CD8-positive, alpha-beta memory T cell (primary cell): ENCODE measurements around the gene MAP2K6. TPM values are rescaled to one million over a fixed set of nuclear protein-coding genes. Genes with fewer than 3 reads are reported as not detected.

Source experiments
- CTCF ChIA-PET: fragments of 350-600 bp; sonication (Branson Sonifier 250); formaldehyde crosslinking; loops from one replicate; lab custom pipeline; 2021; ENCODE audit warnings: antibody characterized with exemption; lab: Charles Lee
- POLR2A ChIA-PET: fragments of 350-600 bp; sonication (Branson Sonifier 250); formaldehyde crosslinking; loops from one replicate; lab custom pipeline; 2021; ENCODE audit warnings: antibody characterized with exemption; lab: Charles Lee
- DNase-seq, 5 donors: peaks; one replicate each; pipeline versions ENCODE4 v3.0.0 to v3.0.0-alpha.2; 2020 to 2022; ENCODE audit warnings: mixed read lengths in 1 of 5
- H3K27ac ChIP-seq: one replicate; pipeline ENCODE4 v1.7.0; 2013; ENCODE audit warnings: low read depth, mild to moderate bottlenecking, low read length, moderate library complexity
- H3K27me3 ChIP-seq: 2 replicates; pipeline ENCODE4 v1.7.0; 2013; ENCODE audit warnings: low read length, mild to moderate bottlenecking; ENCODE audit not compliant: insufficient read depth, poor library complexity, severe bottlenecking
- H3K36me3 ChIP-seq: 2 replicates; pipeline ENCODE4 v1.7.0; 2013; ENCODE audit warnings: mild to moderate bottlenecking, low read length, moderate library complexity; ENCODE audit not compliant: insufficient read depth
- H3K4me1 ChIP-seq: 2 replicates; pipeline ENCODE4 v1.7.0; 2013; ENCODE audit warnings: mild to moderate bottlenecking, low read length, moderate library complexity; ENCODE audit not compliant: insufficient read depth
- H3K4me3 ChIP-seq: 2 replicates; pipeline ENCODE4 v1.7.0; 2013; ENCODE audit warnings: mild to moderate bottlenecking, low read length
- H3K9me3 ChIP-seq: 2 replicates; pipeline ENCODE4 v1.7.0; 2013; ENCODE audit warnings: mild to moderate bottlenecking, low read length
- H3K27ac Mint-ChIP-seq, 8 donors: one replicate each; pipeline ENCODE4 v1.8.0; 2020 to 2021; ENCODE audit warnings: mixed read lengths in 8 of 8, mild to moderate bottlenecking in 6 of 8, inconsistent platforms in 3 of 8, moderate library complexity in 3 of 8
- H3K27me3 Mint-ChIP-seq, 2 donors: one replicate each; pipeline ENCODE4 v1.8.0; 2020 to 2021; ENCODE audit warnings: mixed read lengths in 2 of 2, mild to moderate bottlenecking in 1 of 2, moderate library complexity in 1 of 2
- H3K36me3 Mint-ChIP-seq, 3 donors: one replicate each; pipeline ENCODE4 v1.8.0; 2020 to 2021; ENCODE audit warnings: mixed read lengths in 3 of 3, inconsistent platforms in 1 of 3, mild to moderate bottlenecking in 1 of 3
- H3K4me1 Mint-ChIP-seq, 3 donors: one replicate each; pipeline ENCODE4 v1.8.0; 2020 to 2021; ENCODE audit warnings: mixed read lengths in 3 of 3, inconsistent platforms in 1 of 3, mild to moderate bottlenecking in 1 of 3
- H3K4me3 Mint-ChIP-seq, 7 donors: one replicate each; pipeline ENCODE4 v1.8.0; 2020 to 2021; ENCODE audit warnings: mixed read lengths in 7 of 7, mild to moderate bottlenecking in 6 of 7, moderate library complexity in 4 of 7, inconsistent platforms in 2 of 7
- H3K9me3 Mint-ChIP-seq, 5 donors: one replicate each; pipeline ENCODE4 v1.8.0; 2020 to 2022; ENCODE audit warnings: mixed read lengths in 5 of 5, mild to moderate bottlenecking in 3 of 5, moderate library complexity in 2 of 5, inconsistent platforms in 1 of 5
- polyA plus RNA-seq: library from polyadenylated mRNA; unstranded; fragments of 300-500 nt; fragmentation: Illumina TruSeq; gene quantifications from one replicate; pipeline ENCODE4 v1.2.3, GENCODE V29; 2021
- total RNA-seq, 2 experiments: library from RNA; stranded (reverse); gene quantifications; one replicate each; pipeline ENCODE4 v1.2.3, GENCODE V29; 2021

MAP2K6 gene
- total and polyA plus RNA-seq, 3 experiments from 2014 or later = 1.9 to 18.7 (median 2.5) TPM

- POLR2A ChIA-PET = no interaction called here
- H3K4me1 ChIP-seq = no peaks in the 10 kb centered on the region
- no peaks in the 10 kb centered on the region for H3K9me3 ChIP-seq
- peaks cover under 1 to 8% (median 5%) of the 10 kb centered on the region in 3 donors for H3K36me3 Mint-ChIP-seq
- H3K27ac ChIP-seq = no peak overlapping the region
- no peaks in the 10 kb centered on the region for H3K36me3 ChIP-seq
- no peaks in the 10 kb centered on the region for H3K9me3 Mint-ChIP-seq
- DNase-seq = no peak
- H3K4me1 Mint-ChIP-seq = peaks cover 16 to 35% (median 30%) of the 10 kb centered on the region in 3 donors
- CTCF ChIA-PET = interaction anchor here (1.6 kb wide), 1 partner anchor 67 kb away, joined by 5 read pairs; no protein-coding TSS in a partner anchor
- H3K27ac Mint-ChIP-seq = no peak overlapping the region
- no peaks in the 10 kb centered on the region for H3K27me3 ChIP-seq
- H3K27me3 Mint-ChIP-seq = no peaks in the 10 kb centered on the region
- H3K4me3 Mint-ChIP-seq = no peak overlapping the region
- no peak overlapping the region for H3K4me3 ChIP-seq
Observed at GRCh38 chr17:69461951-69462369, 47.5 kb downstream of the MAP2K6 start.

- no peak for DNase-seq
- H3K4me1 ChIP-seq = no peaks in the 10 kb centered on the region
- H3K27me3 ChIP-seq = no peaks in the 10 kb centered on the region
- Mint-ChIP-seq H3K4me1 (peaks cover 14 to 31% (median 28%) of the 10 kb centered on the region in 3 donors), H3K4me3 (no peak overlapping the region), H3K27ac (peak overlapping the region in 1 of 8 donors; percentile 9), H3K9me3 (no peaks in the 10 kb centered on the region), H3K36me3 (peaks cover 0 to 5% (median 5%) of the 10 kb centered on the region in 3 donors), H3K27me3 (no peaks in the 10 kb centered on the region)
- H3K27ac ChIP-seq = no peak overlapping the region
- H3K9me3 ChIP-seq = no peaks in the 10 kb centered on the region
- ChIA-PET POLR2A (no interaction called here), CTCF (no interaction called here)
- H3K4me3 ChIP-seq = no peak overlapping the region
- H3K36me3 ChIP-seq = no peaks in the 10 kb centered on the region
Observed at GRCh38 chr17:69462882-69463281, 48.4 kb downstream of the MAP2K6 start.

GRCh38 chr17:69466451-69466850 is 52.0 kb downstream of the MAP2K6 start:
- Histone ChIP-seq H3K4me1 (no peaks in the 10 kb centered on the region), H3K36me3 (no peaks in the 10 kb centered on the region), H3K9me3 (no peaks in the 10 kb centered on the region), H3K4me3 (no peak overlapping the region), H3K27ac (no peak overlapping the region), H3K27me3 (no peaks in the 10 kb centered on the region)
- ChIA-PET POLR2A (no interaction called here), CTCF (no interaction called here)
- peaks cover 13 to 34% (median 31%) of the 10 kb centered on the region in 3 donors for H3K4me1 Mint-ChIP-seq
- no peak for DNase-seq
- H3K4me3 Mint-ChIP-seq = no peak overlapping the region
- no peak overlapping the region for H3K27ac Mint-ChIP-seq
- H3K27me3 Mint-ChIP-seq = no peaks in the 10 kb centered on the region
- H3K9me3 Mint-ChIP-seq = no peaks in the 10 kb centered on the region
- H3K36me3 Mint-ChIP-seq = peaks cover 5 to 15% (median 13%) of the 10 kb centered on the region in 3 donors

GRCh38 chr17:69466905-69467667 is 52.6 kb downstream of the MAP2K6 start:
- H3K36me3 Mint-ChIP-seq = peaks cover 7 to 15% (median 13%) of the 10 kb centered on the region in 3 donors
- H3K4me3 Mint-ChIP-seq = no peak overlapping the region
- H3K27ac Mint-ChIP-seq = peak overlapping the region in 1 of 8 donors; percentile 70
- H3K9me3 Mint-ChIP-seq = no peaks in the 10 kb centered on the region
- Histone ChIP-seq H3K4me1 (no peaks in the 10 kb centered on the region), H3K27me3 (no peaks in the 10 kb centered on the region), H3K9me3 (no peaks in the 10 kb centered on the region), H3K27ac (no peak overlapping the region), H3K4me3 (no peak overlapping the region), H3K36me3 (no peaks in the 10 kb centered on the region)
- ChIA-PET POLR2A (no interaction called here), CTCF (no interaction called here)
- no peaks in the 10 kb centered on the region for H3K27me3 Mint-ChIP-seq
- H3K4me1 Mint-ChIP-seq = peaks cover 13 to 34% (median 31%) of the 10 kb centered on the region in 3 donors
- DNase-seq = no peak

GRCh38 chr17:69468207-69468606 is 53.7 kb downstream of the MAP2K6 start:
- H3K27me3 ChIP-seq = no peaks in the 10 kb centered on the region
- H3K4me1 ChIP-seq = no peaks in the 10 kb centered on the region
- H3K27me3 Mint-ChIP-seq = no peaks in the 10 kb centered on the region
- peaks cover 7 to 13% (median 13%) of the 10 kb centered on the region in 3 donors for H3K36me3 Mint-ChIP-seq
- no peak overlapping the region for H3K4me3 Mint-ChIP-seq
- H3K4me1 Mint-ChIP-seq = peaks cover 11 to 34% (median 31%) of the 10 kb centered on the region in 3 donors
- peak overlapping the region in 1 of 8 donors; percentile 2 for H3K27ac Mint-ChIP-seq
- H3K27ac ChIP-seq = no peak overlapping the region
- ChIA-PET CTCF (no interaction called here), POLR2A (no interaction called here)
- H3K36me3 ChIP-seq = no peaks in the 10 kb centered on the region
- H3K9me3 Mint-ChIP-seq = no peaks in the 10 kb centered on the region
- no peak overlapping the region for H3K4me3 ChIP-seq
- no peak for DNase-seq
- no peaks in the 10 kb centered on the region for H3K9me3 ChIP-seq

DNA sequence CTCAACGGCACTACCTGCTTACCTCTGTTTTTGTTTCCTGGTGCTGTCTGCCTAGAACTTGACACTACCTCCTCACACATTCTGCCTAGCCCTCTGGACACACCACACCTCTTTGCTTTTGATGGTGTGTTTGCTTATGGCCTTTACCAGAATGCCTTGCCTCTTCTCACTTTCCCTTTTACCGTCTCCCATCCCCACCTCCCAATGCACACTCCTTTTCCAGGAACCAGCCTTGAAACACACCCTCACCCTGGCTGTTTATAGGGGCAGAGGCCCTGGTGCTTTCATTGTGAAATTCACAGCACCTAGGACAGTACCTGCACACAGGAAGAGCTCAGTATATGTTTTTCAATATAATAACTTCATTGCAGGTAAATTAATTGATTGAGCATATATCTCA is 56.2 kb downstream of the MAP2K6 start:
- no peak overlapping the region for H3K27ac ChIP-seq
- H3K27me3 Mint-ChIP-seq = no peaks in the 10 kb centered on the region
- H3K9me3 ChIP-seq = no peaks in the 10 kb centered on the region
- no peak overlapping the region for H3K4me3 ChIP-seq
- H3K36me3 Mint-ChIP-seq = peaks cover 7 to 13% (median 11%) of the 10 kb centered on the region in 3 donors
- DNase-seq = no peak
- no peak overlapping the region for H3K4me3 Mint-ChIP-seq
- H3K27ac Mint-ChIP-seq = peak overlapping the region in 1 of 8 donors; percentile 11
- no peaks in the 10 kb centered on the region for H3K36me3 ChIP-seq
- POLR2A ChIA-PET = no interaction called here
- no peaks in the 10 kb centered on the region for H3K9me3 Mint-ChIP-seq
- CTCF ChIA-PET = no interaction called here
- no peaks in the 10 kb centered on the region for H3K4me1 ChIP-seq
- H3K4me1 Mint-ChIP-seq = peaks cover 13 to 46% (median 44%) of the 10 kb centered on the region in 3 donors
- H3K27me3 ChIP-seq = no peaks in the 10 kb centered on the region

- peaks cover 15 to 47% (median 47%) of the 10 kb centered on the region in 3 donors for H3K4me1 Mint-ChIP-seq
- ChIA-PET POLR2A (no interaction called here), CTCF (no interaction called here)
- no peaks in the 10 kb centered on the region for H3K36me3 ChIP-seq
- peak overlapping the region in 1 of 8 donors; percentile 28 for H3K27ac Mint-ChIP-seq
- H3K27me3 Mint-ChIP-seq = no peaks in the 10 kb centered on the region
- peaks cover 7 to 13% (median 11%) of the 10 kb centered on the region in 3 donors for H3K36me3 Mint-ChIP-seq
- DNase-seq = no peak
- no peak overlapping the region for H3K4me3 ChIP-seq
- no peaks in the 10 kb centered on the region for H3K9me3 ChIP-seq
- H3K4me3 Mint-ChIP-seq = no peak overlapping the region
- H3K27me3 ChIP-seq = no peaks in the 10 kb centered on the region
- no peak overlapping the region for H3K27ac ChIP-seq
- H3K9me3 Mint-ChIP-seq = no peaks in the 10 kb centered on the region
- no peaks in the 10 kb centered on the region for H3K4me1 ChIP-seq
Observed at GRCh38 chr17:69471406-69471805, 56.9 kb downstream of the MAP2K6 start.
